ENCODE measurements around the gene SPAG8. TPM values are rescaled to one million over a fixed set of nuclear protein-coding genes. Genes with fewer than 3 reads are reported as not detected.

SPAG8 gene
- total and polyA plus RNA-seq, 2 donors (not counting 1 experiment from before 2014, with no cell fraction given): 2.0 to 5.4 TPM

GRCh38 chr9:35816708-35817107 is 4.6 kb upstream of the SPAG8 start:
- Mint-ChIP-seq H3K27ac (no peak overlapping the region), H3K27me3 (no peaks in the 10 kb centered on the region), H3K4me1 (peaks cover 25% of the 10 kb centered on the region), H3K9me3 (ENCODE audit: insufficient read depth) (no peaks in the 10 kb centered on the region), H3K4me3 (peak overlapping the region; percentile 35)
- Histone ChIP-seq H3K36me3 (replicated peaks in 1 of 2; ENCODE audit: control extremely low read depth in 1 of 2, control insufficient read depth in 1 of 2, extremely low read depth in 1 of 2, insufficient read depth in 2 of 2, low read length in 1 of 2) (no peaks in the 10 kb centered on the region), H3K9me3 (ENCODE audit: control extremely low read depth in 1 of 3, control insufficient read depth in 2 of 3, insufficient read depth in 1 of 3, low read length in 2 of 3) (no peaks in the 10 kb centered on the region), H3K4me2 (replicated peaks; ENCODE audit: low read depth, low read length, poor library complexity, severe bottlenecking) (no peak overlapping the region), H3K27ac (ENCODE audit: low read length in 2 of 2) (no peak overlapping the region), H2AFZ (ENCODE audit: insufficient read depth, low read depth, low read length, poor library complexity, severe bottlenecking) (no peak overlapping the region), H3K79me2 (ENCODE audit: control insufficient read depth, insufficient read depth, low read length) (no peaks in the 10 kb centered on the region), H4K20me1 (ENCODE audit: control insufficient read depth, insufficient read depth, low read length, poor library complexity, severe bottlenecking) (no peaks in the 10 kb centered on the region), H3K27me3 (replicated peaks in 1 of 4; ENCODE audit: control extremely low read depth in 1 of 4, control insufficient read depth in 3 of 4, insufficient read depth in 4 of 4, low read length in 3 of 4) (no peaks in the 10 kb centered on the region), H3K4me3 (ENCODE audit: control extremely low read depth in 1 of 5, extremely low read depth in 1 of 5, insufficient read depth in 1 of 5, low read depth in 2 of 5, low read length in 4 of 5) (no peak overlapping the region), H3K9ac (ENCODE audit: low read length) (no peak overlapping the region), H3K4me1 (ENCODE audit: control insufficient read depth in 2 of 2, insufficient read depth in 2 of 2, low read length in 2 of 2) (peaks cover 21 to 27% of the 10 kb centered on the region in 2 donors)
- TF ChIP-seq EZH2 (IDR thresholded peaks at IDR 0.05; ENCODE audit: borderline replicate concordance, insufficient read depth, low read depth, low read length, poor library complexity, severe bottlenecking): no peak
- TF ChIP-seq, protein P1, sequence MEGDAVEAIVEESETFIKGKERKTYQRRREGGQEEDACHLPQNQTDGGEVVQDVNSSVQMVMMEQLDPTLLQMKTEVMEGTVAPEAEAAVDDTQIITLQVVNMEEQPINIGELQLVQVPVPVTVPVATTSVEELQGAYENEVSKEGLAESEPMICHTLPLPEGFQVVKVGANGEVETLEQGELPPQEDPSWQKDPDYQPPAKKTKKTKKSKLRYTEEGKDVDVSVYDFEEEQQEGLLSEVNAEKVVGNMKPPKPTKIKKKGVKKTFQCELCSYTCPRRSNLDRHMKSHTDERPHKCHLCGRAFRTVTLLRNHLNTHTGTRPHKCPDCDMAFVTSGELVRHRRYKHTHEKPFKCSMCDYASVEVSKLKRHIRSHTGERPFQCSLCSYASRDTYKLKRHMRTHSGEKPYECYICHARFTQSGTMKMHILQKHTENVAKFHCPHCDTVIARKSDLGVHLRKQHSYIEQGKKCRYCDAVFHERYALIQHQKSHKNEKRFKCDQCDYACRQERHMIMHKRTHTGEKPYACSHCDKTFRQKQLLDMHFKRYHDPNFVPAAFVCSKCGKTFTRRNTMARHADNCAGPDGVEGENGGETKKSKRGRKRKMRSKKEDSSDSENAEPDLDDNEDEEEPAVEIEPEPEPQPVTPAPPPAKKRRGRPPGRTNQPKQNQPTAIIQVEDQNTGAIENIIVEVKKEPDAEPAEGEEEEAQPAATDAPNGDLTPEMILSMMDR (IDR thresholded peaks at IDR 0.05): no peak
- ChIA-PET CTCF (no interaction called here), POLR2A (no interaction called here)
- ATAC-seq (ENCODE audit: low read depth) (no peak), DNase-seq (no peak)
- intact Hi-C loops (cut with micrococcal nuclease): no loop called here
- 100% methylated on average over 1 of the region's 1 CpG for WGBS (ENCODE audit: insufficient coverage)

GRCh38 chr9:35814841-35815543 is 2.9 kb upstream of the SPAG8 start, which contains the start of gene HINT2:
Gene HINT2, minus strand, starts transcription at chr9:35815042. Its CDS starts 63 bp downstream, at chr9:35814979.
- DNase-seq (peak; percentile 98), ATAC-seq (ENCODE audit: low read depth) (peak; percentile 82)
- Histone ChIP-seq H2AFZ (ENCODE audit: insufficient read depth, low read depth, low read length, poor library complexity, severe bottlenecking) (peak within 1 kb of the TSS; percentile 94), H3K4me3 (ENCODE audit: control extremely low read depth in 1 of 5, extremely low read depth in 1 of 5, insufficient read depth in 1 of 5, low read depth in 2 of 5, low read length in 4 of 5) (peak within 1 kb of the TSS; percentile 61 to 96 (median 88)), H4K20me1 (ENCODE audit: control insufficient read depth, insufficient read depth, low read length, poor library complexity, severe bottlenecking) (no peaks in the 10 kb centered on the region), H3K27me3 (replicated peaks in 1 of 4; ENCODE audit: control extremely low read depth in 1 of 4, control insufficient read depth in 3 of 4, insufficient read depth in 4 of 4, low read length in 3 of 4) (no peaks in the 10 kb centered on the region), H3K9ac (ENCODE audit: low read length) (peak within 1 kb of the TSS; percentile 90), H3K4me1 (ENCODE audit: control insufficient read depth in 2 of 2, insufficient read depth in 2 of 2, low read length in 2 of 2) (peaks cover 26 to 33% of the 10 kb centered on the region in 2 donors), H3K36me3 (replicated peaks in 1 of 2; ENCODE audit: control extremely low read depth in 1 of 2, control insufficient read depth in 1 of 2, extremely low read depth in 1 of 2, insufficient read depth in 2 of 2, low read length in 1 of 2) (no peaks in the 10 kb centered on the region), H3K79me2 (ENCODE audit: control insufficient read depth, insufficient read depth, low read length) (no peaks in the 10 kb centered on the region), H3K4me2 (replicated peaks; ENCODE audit: low read depth, low read length, poor library complexity, severe bottlenecking) (peak within 1 kb of the TSS; percentile 88), H3K9me3 (ENCODE audit: control extremely low read depth in 1 of 3, control insufficient read depth in 2 of 3, insufficient read depth in 1 of 3, low read length in 2 of 3) (no peaks in the 10 kb centered on the region), H3K27ac (ENCODE audit: low read length in 2 of 2) (peak within 1 kb of the TSS; percentile 87 to 88)
- WGBS (ENCODE audit: insufficient coverage): under 1% methylated on average over 46 of the region's 52 CpGs
- Mint-ChIP-seq H3K27ac (peak within 1 kb of the TSS; percentile 98), H3K4me3 (peak within 1 kb of the TSS; percentile 97), H3K27me3 (no peaks in the 10 kb centered on the region), H3K4me1 (peaks cover 30% of the 10 kb centered on the region), H3K9me3 (ENCODE audit: insufficient read depth) (no peaks in the 10 kb centered on the region)
- POLR2A ChIA-PET: interaction anchor here (0.9 to 1.0 kb wide), 4 partner anchors 30 to 209 kb away, joined by 3 read pairs; partner anchors contain the start of gene RGP1
- intact Hi-C loops (cut with micrococcal nuclease): loop anchor here (1.0 to 5.0 kb wide), 7 partner anchors 14 to 1148 kb away; partner anchors contain the start of genes CREB3, TLN1 and TMEM8B
- CTCF ChIA-PET: interaction anchor here (0.6 to 4.6 kb wide), 15 partner anchors 8 to 211 kb away, joined by 3 to 58 read pairs (median 5); partner anchors contain the start of genes CCDC107, CREB3, FAM221B and RMRP
- TF ChIP-seq, protein P1 (IDR thresholded peaks at IDR 0.05): no peak
- TF ChIP-seq EZH2 (IDR thresholded peaks at IDR 0.05; ENCODE audit: borderline replicate concordance, insufficient read depth, low read depth, low read length, poor library complexity, severe bottlenecking): no peak

Data from B cell (primary cell).